ENCODE data around the gene KIF19.

The KIF19 gene

DNA sequence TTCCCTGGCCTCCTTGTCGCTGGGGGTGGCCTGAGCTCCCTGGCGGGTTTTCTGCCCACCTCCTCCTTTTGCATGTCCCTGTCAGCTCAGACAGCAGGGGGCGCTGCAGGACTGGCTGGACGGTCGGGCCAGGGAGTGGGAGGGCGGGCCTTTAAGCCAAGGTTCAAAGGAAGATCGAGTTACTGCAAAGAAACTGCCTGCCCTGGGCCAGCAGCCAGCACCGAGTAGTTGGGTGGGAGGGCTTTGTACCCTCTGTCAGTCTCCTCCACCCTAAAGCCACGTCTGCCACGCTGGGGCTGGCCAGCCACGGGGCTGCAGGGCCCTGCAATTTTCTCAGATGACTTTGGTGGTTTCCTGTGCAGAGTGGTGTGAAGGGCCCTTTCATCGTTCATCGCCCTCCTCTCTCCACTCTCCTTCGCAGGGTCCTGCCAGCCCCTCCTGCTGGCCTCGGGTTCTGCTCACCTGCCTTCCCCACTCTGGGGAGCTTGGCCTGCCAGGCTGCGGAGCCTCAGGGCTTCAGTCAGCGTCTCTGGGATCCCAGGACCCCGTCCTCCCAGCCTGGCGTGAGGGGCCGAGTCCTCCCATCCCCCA lies 53.6 kb downstream of the KIF19 start:
- H3K4me3 ChIP-seq (ENCODE audit: low read depth, low read length): no peak overlapping the region
- TF ChIP-seq CTCF (IDR thresholded peaks at IDR 0.05; ENCODE audit: borderline replicate concordance, insufficient read depth, low read depth, low read length): peak; percentile 92

DNA sequence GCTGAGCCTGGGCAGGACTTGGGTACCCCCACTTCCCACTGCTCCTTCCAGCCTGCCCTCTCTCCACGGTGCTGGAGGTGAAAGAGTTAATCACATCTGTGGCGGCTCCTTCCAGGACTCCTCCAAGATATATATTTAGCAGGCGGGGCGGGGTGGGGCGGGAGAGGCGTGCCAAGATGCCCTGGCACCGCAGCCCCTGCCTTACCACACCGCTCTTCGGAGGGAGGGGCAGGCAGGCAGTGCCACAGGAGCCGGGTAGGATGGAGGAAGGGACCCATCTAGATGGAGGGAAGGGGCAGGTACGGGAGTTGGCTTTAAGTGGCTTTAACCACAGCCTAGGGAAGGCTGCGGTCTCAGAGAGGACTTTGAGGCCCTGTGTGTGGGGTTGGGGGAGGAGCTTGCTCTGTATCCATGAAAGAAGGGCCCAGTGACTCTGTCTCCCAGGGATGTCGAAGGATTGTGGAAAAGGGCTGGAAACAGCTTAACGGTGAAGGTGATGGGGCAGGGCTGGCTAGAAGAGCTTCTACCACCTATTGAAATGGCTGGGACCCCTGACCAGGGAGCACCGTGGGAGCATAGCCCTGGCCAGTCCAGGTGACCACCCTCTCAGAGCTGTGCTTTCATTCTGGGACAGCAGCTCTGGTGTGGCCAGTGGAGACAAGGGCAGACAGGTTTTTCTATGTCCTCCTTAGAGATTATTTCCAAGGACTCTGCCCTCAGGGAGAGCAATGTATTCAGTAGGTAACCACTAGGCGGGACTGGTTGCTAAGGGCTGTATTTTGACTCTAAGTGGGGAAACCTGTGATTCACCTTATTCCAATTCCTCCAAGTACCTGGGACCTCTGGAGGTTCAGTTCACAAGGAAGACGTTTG lies 54.3 kb downstream of the KIF19 start:
- no peak overlapping the region for H3K4me3 ChIP-seq (ENCODE audit: low read depth, low read length)
- TF ChIP-seq CTCF (IDR thresholded peaks at IDR 0.05; ENCODE audit: borderline replicate concordance, insufficient read depth, low read depth, low read length): no peak

DNA sequence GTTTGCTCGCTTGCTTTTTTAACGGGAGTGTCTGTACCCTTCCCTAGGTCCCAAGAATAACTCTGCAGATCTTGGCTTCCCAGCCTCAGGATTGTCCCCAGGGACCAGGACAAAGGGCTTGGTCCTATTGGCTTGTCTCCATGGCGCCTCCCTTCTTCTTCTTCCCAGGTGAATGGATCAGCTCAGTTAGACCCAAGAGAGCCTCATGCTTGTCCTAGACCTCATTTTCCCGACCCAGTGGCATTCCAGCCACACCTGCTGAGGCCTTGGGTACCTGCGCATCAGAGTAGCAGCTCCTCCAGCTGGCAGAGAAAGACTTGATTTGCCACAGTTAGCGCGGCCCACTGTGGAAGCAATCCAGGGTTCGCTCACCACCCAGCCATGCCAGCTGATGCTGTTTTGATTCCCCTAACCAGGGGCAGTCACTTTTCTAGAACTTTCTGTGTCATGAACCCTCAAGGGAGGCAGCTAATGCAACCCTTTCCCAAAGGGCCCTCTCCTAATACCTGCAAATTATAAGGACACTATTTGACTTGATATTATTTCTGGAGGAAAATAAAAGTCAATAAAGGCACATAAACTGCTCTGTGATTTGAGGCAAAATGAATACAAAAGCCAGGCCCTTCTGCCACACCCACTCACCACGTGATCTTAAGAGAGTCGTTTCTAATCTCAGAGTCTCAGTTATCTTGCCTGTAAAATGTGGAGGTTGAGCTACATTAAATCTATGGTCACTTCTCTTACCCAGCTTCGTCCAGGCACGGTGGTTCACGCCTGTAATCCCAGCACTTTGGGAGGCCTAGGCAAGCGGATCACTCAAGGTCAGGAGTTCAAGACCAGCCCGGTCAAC lies 55.2 kb downstream of the KIF19 start:
- TF ChIP-seq CTCF (IDR thresholded peaks at IDR 0.05; ENCODE audit: borderline replicate concordance, insufficient read depth, low read depth, low read length): no peak
- no peak overlapping the region for H3K4me3 ChIP-seq (ENCODE audit: low read depth, low read length)

GRCh38 chr17:74383141-74383540 lies 57.1 kb downstream of the KIF19 start:
- TF ChIP-seq CTCF (IDR thresholded peaks at IDR 0.05; ENCODE audit: borderline replicate concordance, insufficient read depth, low read depth, low read length): no peak
- no peak overlapping the region for H3K4me3 ChIP-seq (ENCODE audit: low read depth, low read length)

GRCh38 chr17:74385201-74385600 lies 59.2 kb downstream of the KIF19 start:
- TF ChIP-seq CTCF (IDR thresholded peaks at IDR 0.05; ENCODE audit: borderline replicate concordance, insufficient read depth, low read depth, low read length): no peak
- H3K4me3 ChIP-seq (ENCODE audit: low read depth, low read length): no peak overlapping the region

- no peak overlapping the region for H3K4me3 ChIP-seq (ENCODE audit: low read depth, low read length)
- no peak for TF ChIP-seq CTCF (IDR thresholded peaks at IDR 0.05; ENCODE audit: borderline replicate concordance, insufficient read depth, low read depth, low read length)
Observed at GRCh38 chr17:74386386-74386785, 60.4 kb downstream of the KIF19 start.

All from GM12875 (cell line).